CD4-positive, alpha-beta memory T cell (primary cell): ENCODE measurements around the gene EML5. TPM values are rescaled to one million over a fixed set of nuclear protein-coding genes. Genes with fewer than 3 reads are reported as not detected.

Experiments used
- CTCF ChIA-PET: fragments of 350-600 bp; sonication (Branson Sonifier 250); formaldehyde crosslinking; loops from one replicate; lab custom pipeline; 2021; ENCODE audit warnings: inconsistent platforms; ENCODE audit not compliant: partially characterized antibody; lab: Charles Lee
- POLR2A ChIA-PET: fragments of 350-600 bp; sonication (Branson Sonifier 250); formaldehyde crosslinking; loops from one replicate; lab custom pipeline; 2021; ENCODE audit not compliant: partially characterized antibody; lab: Charles Lee
- DNase-seq, 5 donors: peaks; one replicate each; pipeline versions ENCODE4 v3.0.0 to v3.0.0-alpha.2; 2020 to 2022; ENCODE audit warnings: mixed read lengths in 1 of 5
- H3K27ac ChIP-seq: one replicate; pipeline ENCODE4 v1.7.0; 2013; ENCODE audit warnings: low read depth, low read length
- H3K27me3 ChIP-seq: 2 replicates; pipeline ENCODE4 v1.7.0; 2013; ENCODE audit warnings: mild to moderate bottlenecking, low read length, moderate library complexity; ENCODE audit not compliant: insufficient read depth
- H3K36me3 ChIP-seq: 2 replicates; pipeline ENCODE4 v1.7.0; 2013; ENCODE audit warnings: mild to moderate bottlenecking, low read length, moderate library complexity; ENCODE audit not compliant: insufficient read depth
- H3K4me1 ChIP-seq: 2 replicates; pipeline ENCODE4 v1.7.0; 2013; ENCODE audit warnings: mild to moderate bottlenecking, low read length, moderate library complexity; ENCODE audit not compliant: insufficient read depth
- H3K4me3 ChIP-seq, 2 donors: one replicate each; pipeline ENCODE4 v1.7.0; 2013; ENCODE audit warnings: low read length in 2 of 2, mild to moderate bottlenecking in 1 of 2
- H3K9me3 ChIP-seq, 2 donors: one replicate each; pipeline ENCODE4 v1.7.0; 2013; ENCODE audit warnings: low read length in 2 of 2, control low read depth in 1 of 2; ENCODE audit not compliant: control insufficient read depth in 1 of 2
- H3K27ac Mint-ChIP-seq, 7 donors: one replicate each; pipeline ENCODE4 v1.8.0; 2020 to 2021; ENCODE audit warnings: mixed read lengths in 7 of 7, mild to moderate bottlenecking in 6 of 7, inconsistent platforms in 3 of 7, moderate library complexity in 3 of 7
- H3K27me3 Mint-ChIP-seq, 2 donors: one replicate each; pipeline ENCODE4 v1.8.0; 2020 to 2021; ENCODE audit warnings: mixed read lengths in 2 of 2
- H3K36me3 Mint-ChIP-seq, 2 donors: one replicate each; pipeline ENCODE4 v1.8.0; 2020 to 2021; ENCODE audit warnings: mixed read lengths in 2 of 2, inconsistent platforms in 1 of 2, mild to moderate bottlenecking in 1 of 2
- H3K4me1 Mint-ChIP-seq, 4 donors: one replicate each; pipeline ENCODE4 v1.8.0; 2020 to 2021; ENCODE audit warnings: mixed read lengths in 4 of 4, mild to moderate bottlenecking in 1 of 4
- H3K4me3 Mint-ChIP-seq, 8 donors: one replicate each; pipeline ENCODE4 v1.8.0; 2020 to 2021; ENCODE audit warnings: mixed read lengths in 8 of 8, mild to moderate bottlenecking in 7 of 8, moderate library complexity in 6 of 8, inconsistent platforms in 3 of 8
- H3K9me3 Mint-ChIP-seq, 8 donors: one replicate each; pipeline ENCODE4 v1.8.0; 2020 to 2021; ENCODE audit warnings: mixed read lengths in 8 of 8, mild to moderate bottlenecking in 5 of 8, inconsistent platforms in 3 of 8, moderate library complexity in 1 of 8
- intact Hi-C: fragments of 100-400 bp; cut with micrococcal nuclease; formaldehyde crosslinking; loops from one replicate; pipeline ENCODE4 v1.15.1; 2023
- polyA plus RNA-seq, 2 donors: library from polyadenylated mRNA; unstranded; fragments of 300-500 nt; fragmentation: Illumina TruSeq; gene quantifications; one replicate each; pipeline ENCODE4 v1.2.3, GENCODE V29; 2021
- total RNA-seq, 2 experiments: library from RNA; stranded (reverse); gene quantifications; one replicate each; pipeline ENCODE4 v1.2.3, GENCODE V29; 2021

The EML5 gene
- total and polyA plus RNA-seq, 4 experiments from 2014 or later, result 0.46 to 5.6 (median 3.1) TPM

- no peaks in the 10 kb centered on the region for H3K9me3 ChIP-seq
- H3K27ac ChIP-seq, result no peak overlapping the region
- intact Hi-C loops, result no loop called here
- peaks cover 7 to 18% (median 15%) of the 10 kb centered on the region in 4 donors for H3K4me1 Mint-ChIP-seq
- peaks cover 28% of the 10 kb centered on the region for H3K36me3 ChIP-seq
- no peaks in the 10 kb centered on the region for H3K27me3 Mint-ChIP-seq
- H3K9me3 Mint-ChIP-seq, result no peaks in the 10 kb centered on the region
- no peak overlapping the region for H3K27ac Mint-ChIP-seq
- no peak overlapping the region for H3K4me3 ChIP-seq
- no peak for DNase-seq
- peaks cover 9% of the 10 kb centered on the region for H3K4me1 ChIP-seq
- no peak overlapping the region for H3K4me3 Mint-ChIP-seq
- ChIA-PET POLR2A (no interaction called here), CTCF (no interaction called here)
- H3K36me3 Mint-ChIP-seq, result peaks cover 35 to 47% of the 10 kb centered on the region in 2 donors
- H3K27me3 ChIP-seq, result no peaks in the 10 kb centered on the region
These were observed 178.4 kb downstream of the EML5 start for GRCh38 chr14:88614218-88614907.

- Mint-ChIP-seq H3K9me3 (no peaks in the 10 kb centered on the region), H3K4me3 (no peak overlapping the region), H3K36me3 (peaks cover 42 to 54% of the 10 kb centered on the region in 2 donors), H3K4me1 (peaks cover 7 to 18% (median 15%) of the 10 kb centered on the region in 4 donors), H3K27ac (peak overlapping the region in 3 of 7 donors; percentile 15 to 73 (median 70)), H3K27me3 (no peaks in the 10 kb centered on the region)
- no peak for DNase-seq
- no peak overlapping the region for H3K27ac ChIP-seq
- H3K4me1 ChIP-seq, result peaks cover 9% of the 10 kb centered on the region
- CTCF ChIA-PET, result no interaction called here
- H3K9me3 ChIP-seq, result no peaks in the 10 kb centered on the region
- POLR2A ChIA-PET, result no interaction called here
- peaks cover 35% of the 10 kb centered on the region for H3K36me3 ChIP-seq
- H3K27me3 ChIP-seq, result no peaks in the 10 kb centered on the region
- H3K4me3 ChIP-seq, result no peak overlapping the region
- intact Hi-C loops, result no loop called here
These were observed 179.2 kb downstream of the EML5 start for GRCh38 chr14:88613552-88614010.

GRCh38 chr14:88612981-88613380 is 179.8 kb downstream of the EML5 start:
- H3K36me3 Mint-ChIP-seq, result peaks cover 43 to 54% of the 10 kb centered on the region in 2 donors
- CTCF ChIA-PET, result interaction anchor here (0.6 kb wide), 1 partner anchor 564 kb away, joined by 3 read pairs; no protein-coding TSS in a partner anchor
- intact Hi-C loops, result no loop called here
- Histone ChIP-seq H3K36me3 (peaks cover 41% of the 10 kb centered on the region), H3K9me3 (no peaks in the 10 kb centered on the region), H3K4me3 (no peak overlapping the region), H3K27me3 (no peaks in the 10 kb centered on the region), H3K4me1 (peaks cover 9% of the 10 kb centered on the region), H3K27ac (no peak overlapping the region)
- H3K9me3 Mint-ChIP-seq, result no peaks in the 10 kb centered on the region
- POLR2A ChIA-PET, result no interaction called here
- H3K27ac Mint-ChIP-seq, result peak overlapping the region in 1 of 7 donors; percentile 46
- H3K4me1 Mint-ChIP-seq, result peaks cover 8 to 18% (median 15%) of the 10 kb centered on the region in 4 donors
- no peaks in the 10 kb centered on the region for H3K27me3 Mint-ChIP-seq
- DNase-seq, result no peak
- H3K4me3 Mint-ChIP-seq, result no peak overlapping the region

GRCh38 chr14:88611878-88612277 is 180.9 kb downstream of the EML5 start:
- Mint-ChIP-seq H3K27me3 (no peaks in the 10 kb centered on the region), H3K4me3 (no peak overlapping the region)
- no peak for DNase-seq

GRCh38 chr14:88607829-88608228 is 184.9 kb downstream of the EML5 start:
- Histone ChIP-seq H3K4me3 (no peak overlapping the region), H3K4me1 (peaks cover 1% of the 10 kb centered on the region), H3K27ac (no peak overlapping the region), H3K27me3 (no peaks in the 10 kb centered on the region), H3K36me3 (peaks cover 57% of the 10 kb centered on the region), H3K9me3 (no peaks in the 10 kb centered on the region)
- Mint-ChIP-seq H3K27me3 (no peaks in the 10 kb centered on the region), H3K4me1 (peaks cover 6 to 15% (median 10%) of the 10 kb centered on the region in 4 donors), H3K4me3 (no peak overlapping the region), H3K27ac (peak overlapping the region in 1 of 7 donors; percentile 27), H3K36me3 (peaks cover 73 to 81% of the 10 kb centered on the region in 2 donors), H3K9me3 (no peaks in the 10 kb centered on the region)
- CTCF ChIA-PET, result no interaction called here
- intact Hi-C loops, result no loop called here
- POLR2A ChIA-PET, result no interaction called here
- DNase-seq, result no peak

More at GRCh38 chr14:88611878-88612277, 180.9 kb downstream of the EML5 start:
- ChIA-PET CTCF (no interaction called here), POLR2A (no interaction called here)
- H3K27me3 ChIP-seq, result no peaks in the 10 kb centered on the region
- H3K4me1 Mint-ChIP-seq, result peaks cover 8 to 18% (median 17%) of the 10 kb centered on the region in 4 donors
- no peaks in the 10 kb centered on the region for H3K9me3 Mint-ChIP-seq
- no peak overlapping the region for H3K27ac ChIP-seq
- H3K36me3 Mint-ChIP-seq, result peaks cover 54 to 62% of the 10 kb centered on the region in 2 donors
- H3K9me3 ChIP-seq, result no peaks in the 10 kb centered on the region
- H3K4me3 ChIP-seq, result no peak overlapping the region
- H3K36me3 ChIP-seq, result peaks cover 51% of the 10 kb centered on the region
- intact Hi-C loops, result no loop called here
- peaks cover 9% of the 10 kb centered on the region for H3K4me1 ChIP-seq
- peak overlapping the region in 5 of 7 donors; percentile 26 to 61 (median 54) for H3K27ac Mint-ChIP-seq

- intact Hi-C loops, result no loop called here
- Mint-ChIP-seq H3K27me3 (no peaks in the 10 kb centered on the region), H3K4me1 (peaks cover 4 to 16% (median 7%) of the 10 kb centered on the region in 4 donors), H3K36me3 (peaks cover 76 to 84% of the 10 kb centered on the region in 2 donors), H3K27ac (peak overlapping the region in 2 of 7 donors; percentile 6 to 26), H3K9me3 (no peaks in the 10 kb centered on the region), H3K4me3 (no peak overlapping the region)
- no peak overlapping the region for H3K4me3 ChIP-seq
- H3K27ac ChIP-seq, result no peak overlapping the region
- no peaks in the 10 kb centered on the region for H3K4me1 ChIP-seq
- H3K27me3 ChIP-seq, result no peaks in the 10 kb centered on the region
- DNase-seq, result no peak
- ChIA-PET CTCF (no interaction called here), POLR2A (no interaction called here)
- H3K36me3 ChIP-seq, result peaks cover 52% of the 10 kb centered on the region
- no peaks in the 10 kb centered on the region for H3K9me3 ChIP-seq
These were observed 187.2 kb downstream of the EML5 start for GRCh38 chr14:88605594-88605993.

GRCh38 chr14:88604212-88604611 is 188.5 kb downstream of the EML5 start:
- Mint-ChIP-seq H3K27ac (peak overlapping the region in 2 of 7 donors; percentile 10 to 59), H3K27me3 (no peaks in the 10 kb centered on the region), H3K9me3 (no peaks in the 10 kb centered on the region), H3K36me3 (peaks cover 69 to 83% of the 10 kb centered on the region in 2 donors), H3K4me1 (peaks cover 15 to 28% (median 18%) of the 10 kb centered on the region in 4 donors), H3K4me3 (no peak overlapping the region)
- H3K4me3 ChIP-seq, result no peak overlapping the region
- H3K36me3 ChIP-seq, result peaks cover 38% of the 10 kb centered on the region
- ChIA-PET CTCF (no interaction called here), POLR2A (no interaction called here)
- intact Hi-C loops, result no loop called here
- H3K27ac ChIP-seq, result no peak overlapping the region
- DNase-seq, result no peak
- peaks cover 13% of the 10 kb centered on the region for H3K4me1 ChIP-seq
- no peaks in the 10 kb centered on the region for H3K27me3 ChIP-seq
- no peaks in the 10 kb centered on the region for H3K9me3 ChIP-seq
